CD4-positive, alpha-beta T cell treated with Interleukin-6 for 4 hours (primary cell): ENCODE data around the gene SSB.
"Not testable (repeated sequence)": the region's sequence is repeated elsewhere in the genome, so short reads cannot be mapped to it uniquely, and the experiment has no call there.

Source experiments
- DNase-seq: peaks from one replicate; pipeline ENCODE4 v3.0.0-alpha.2; 2020; ENCODE audit warnings: mixed read lengths

SSB gene

GRCh38 chr2:169798718-169799592, at the start of gene SSB:
Gene SSB (plus strand): TSS chr2:169798871. CDS start chr2:169800961, 2,090 bp downstream.
- DNase-seq = peak; percentile 96

- no peak for DNase-seq
Observed at GRCh38 chr2:169752752-169753151, 45.9 kb upstream of the SSB start.

- DNase-seq = no peak
Observed at GRCh38 chr2:169755083-169755870, 43.4 kb upstream of the SSB start.

GRCh38 chr2:169756342-169756741, 42.3 kb upstream of the SSB start:
- no peak for DNase-seq

- DNase-seq = no peak
Observed at GRCh38 chr2:169757356-169757755, 41.3 kb upstream of the SSB start.

- DNase-seq = no peak
Observed at GRCh38 chr2:169757778-169758177, 40.9 kb upstream of the SSB start.

GRCh38 chr2:169759987-169760386, 38.7 kb upstream of the SSB start:
- DNase-seq = no peak

- not testable (repeated sequence) for DNase-seq
Observed at GRCh38 chr2:169760798-169761197, 37.9 kb upstream of the SSB start.

- no peak for DNase-seq
Observed at GRCh38 chr2:169761251-169761969, 37.3 kb upstream of the SSB start.

- DNase-seq = no peak
Observed at GRCh38 chr2:169761970-169762292, 36.7 kb upstream of the SSB start.

- DNase-seq = no peak
Observed at GRCh38 chr2:169765523-169765922, 33.1 kb upstream of the SSB start.

- DNase-seq = peak; percentile 66
Observed at GRCh38 chr2:169767243-169767888, 31.3 kb upstream of the SSB start.

- peak; percentile 59 for DNase-seq
Observed at GRCh38 chr2:169768262-169768995, 30.2 kb upstream of the SSB start.

- DNase-seq = no peak
Observed at GRCh38 chr2:169771021-169771420, 27.6 kb upstream of the SSB start.

- DNase-seq = no peak
Observed at GRCh38 chr2:169771612-169772011, 27.1 kb upstream of the SSB start.

GRCh38 chr2:169772651-169773050, 26.0 kb upstream of the SSB start:
- DNase-seq = no peak

GRCh38 chr2:169775354-169775753, 23.3 kb upstream of the SSB start:
- no peak for DNase-seq

GRCh38 chr2:169775765-169776164, 22.9 kb upstream of the SSB start:
- DNase-seq = no peak

GRCh38 chr2:169776252-169776761, 22.4 kb upstream of the SSB start:
- DNase-seq = no peak

- DNase-seq = no peak
Observed at GRCh38 chr2:169778446-169778845, 20.2 kb upstream of the SSB start.

- no peak for DNase-seq
Observed at GRCh38 chr2:169781249-169782013, 17.2 kb upstream of the SSB start.
